Ectodermal cell (in vitro differentiated cells): Measurements from ENCODE around the gene CLDN12. TPM values are rescaled to one million over a fixed set of nuclear protein-coding genes. Genes with fewer than 3 reads are reported as not detected.

Experiments used
- H3K27ac ChIP-seq: 2 replicates; pipeline ENCODE4 v1.7.0; 2013; ENCODE audit warnings: mild to moderate bottlenecking, low read depth, low read length; ENCODE audit not compliant: insufficient read depth, poor library complexity, severe bottlenecking
- H3K27me3 ChIP-seq: 2 replicates; pipeline ENCODE4 v1.7.0; 2013; ENCODE audit warnings: mild to moderate bottlenecking, low read length; ENCODE audit not compliant: insufficient read depth, control insufficient read depth, poor library complexity, severe bottlenecking
- H3K36me3 ChIP-seq: one replicate; pipeline ENCODE4 v1.7.0; 2013; ENCODE audit warnings: low read length; ENCODE audit not compliant: control insufficient read depth, insufficient read depth
- H3K4me1 ChIP-seq: one replicate; pipeline ENCODE4 v1.7.0; 2013; ENCODE audit warnings: low read length; ENCODE audit not compliant: control insufficient read depth, insufficient read depth
- H3K4me3 ChIP-seq: 2 replicates; pipeline ENCODE4 v1.7.0; 2013; ENCODE audit warnings: low read depth, low read length, control low read depth; ENCODE audit not compliant: insufficient read depth
- H3K9me3 ChIP-seq: 2 replicates; pipeline ENCODE4 v1.7.0; 2013; ENCODE audit warnings: mild to moderate bottlenecking, low read length, moderate library complexity; ENCODE audit not compliant: control insufficient read depth
- WGBS, 2 experiments: methylation state at CpG; one replicate each; pipeline ENCODE4 v1.1.7; 2013; ENCODE audit warnings: missing lambda C conversion rate in 2 of 2; 5-methylcytosine and 5-hydroxymethylcytosine counted together
- polyA plus RNA-seq, 4 experiments: library from polyadenylated mRNA; stranded (reverse); fragments of 50-300 nt; gene quantifications; one replicate each; pipeline ENCODE4 v1.2.3, GENCODE V29; 2013

CLDN12 gene
- 50.0 TPM for polyA plus RNA-seq (2013, experiment 1 of 4)
- polyA plus RNA-seq (2013, experiment 2 of 4): 54.4 TPM
- polyA plus RNA-seq (2013, experiment 3 of 4): 42.5 TPM
- 50.6 TPM for polyA plus RNA-seq (2013, experiment 4 of 4)

DNA sequence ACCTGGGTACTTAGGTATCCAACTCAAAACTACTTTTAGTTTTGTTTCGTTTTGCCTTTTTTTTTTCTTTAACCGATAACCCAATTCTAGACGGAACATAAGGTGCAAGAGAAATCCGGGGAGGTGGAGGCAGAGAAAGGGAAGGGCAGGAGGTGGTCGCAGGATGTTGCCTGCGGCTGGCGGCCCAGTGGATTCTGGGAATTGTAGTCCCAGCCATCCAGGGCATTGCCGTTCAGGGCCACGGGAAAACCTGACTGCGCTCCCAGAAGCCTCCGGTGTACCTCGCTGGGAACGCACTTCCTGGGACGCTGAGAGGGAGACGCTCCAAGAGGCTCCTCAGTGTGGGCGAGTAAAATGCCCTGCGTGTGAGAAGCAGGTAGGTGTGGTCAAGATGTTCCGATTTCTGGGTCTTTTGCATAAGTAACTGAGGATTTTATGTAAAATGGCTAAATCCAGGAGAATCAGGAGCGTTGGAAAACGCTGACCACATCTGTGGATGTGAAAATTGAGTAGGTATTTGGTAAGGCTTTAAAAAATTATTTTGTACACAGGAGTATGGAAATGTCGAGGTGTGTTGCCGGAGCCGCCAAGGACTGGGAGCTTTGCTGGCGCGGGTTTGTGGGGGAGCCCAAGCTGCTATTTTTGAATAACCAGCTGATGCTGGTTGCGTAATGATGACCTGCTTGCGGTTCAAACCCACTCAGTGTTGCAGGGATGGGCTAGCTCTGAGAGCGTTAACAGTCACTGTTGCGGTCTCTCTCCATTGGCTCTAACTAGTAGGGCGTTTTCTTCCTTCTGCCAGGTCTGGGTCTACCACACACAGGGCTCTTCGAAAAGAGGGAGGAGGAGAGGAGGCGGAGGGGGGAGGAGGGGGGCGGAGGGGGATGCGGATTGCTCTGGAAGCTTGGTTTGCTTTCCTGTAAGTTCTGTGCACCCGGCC is at the start of gene CLDN12:
CLDN12 (plus strand) TSS at position 288 of the 940 bp plus-strand sequence. CDS start 9,216 bp downstream, outside the sequence.
- H3K27ac ChIP-seq: peak within 1 kb of the TSS; percentile 76
- WGBS, 2 experiments: 0% methylated on average over 35 of the region's 35 CpGs
- peaks cover 3% of the 10 kb centered on the region for H3K4me1 ChIP-seq
- H3K4me3 ChIP-seq: peak within 1 kb of the TSS; percentile 75
- peaks cover 22% of the 10 kb centered on the region for H3K27me3 ChIP-seq
- H3K9me3 ChIP-seq: no peaks in the 10 kb centered on the region
- peaks cover 11% of the 10 kb centered on the region for H3K36me3 ChIP-seq

GRCh38 chr7:90383422-90383821 is 19.8 kb upstream of the CLDN12 start:
- Histone ChIP-seq H3K4me3 (no peak overlapping the region), H3K27me3 (no peaks in the 10 kb centered on the region), H3K36me3 (peaks cover 20% of the 10 kb centered on the region), H3K4me1 (no peaks in the 10 kb centered on the region), H3K27ac (no peak overlapping the region), H3K9me3 (no peaks in the 10 kb centered on the region)
- no CpG with 5 or more reads among the region's 1 CpG for WGBS, 2 experiments

- no peak overlapping the region for H3K27ac ChIP-seq
- no peaks in the 10 kb centered on the region for H3K9me3 ChIP-seq
- peaks cover 16% of the 10 kb centered on the region for H3K36me3 ChIP-seq
- WGBS, 2 experiments: 93 to 95% methylated on average over 3 of the region's 3 CpGs
- H3K4me3 ChIP-seq: no peak overlapping the region
- no peaks in the 10 kb centered on the region for H3K4me1 ChIP-seq
- H3K27me3 ChIP-seq: no peaks in the 10 kb centered on the region
Observed at GRCh38 chr7:90383861-90384260, 19.4 kb upstream of the CLDN12 start.

GRCh38 chr7:90384433-90384832 is 18.8 kb upstream of the CLDN12 start:
- Histone ChIP-seq H3K9me3 (no peaks in the 10 kb centered on the region), H3K36me3 (peaks cover 10% of the 10 kb centered on the region), H3K27ac (no peak overlapping the region), H3K4me3 (no peak overlapping the region), H3K4me1 (no peaks in the 10 kb centered on the region), H3K27me3 (no peaks in the 10 kb centered on the region)

- H3K4me3 ChIP-seq: no peak overlapping the region
- H3K27me3 ChIP-seq: no peaks in the 10 kb centered on the region
- no peak overlapping the region for H3K27ac ChIP-seq
- no peaks in the 10 kb centered on the region for H3K4me1 ChIP-seq
- H3K9me3 ChIP-seq: no peaks in the 10 kb centered on the region
- H3K36me3 ChIP-seq: no peaks in the 10 kb centered on the region
- 94 to 96% methylated on average over 2 of the region's 2 CpGs for WGBS, 2 experiments
Observed at GRCh38 chr7:90387470-90388240, 15.6 kb upstream of the CLDN12 start.

GRCh38 chr7:90390926-90391325 is 12.3 kb upstream of the CLDN12 start:
- H3K4me3 ChIP-seq: no peak overlapping the region
- no peak overlapping the region for H3K27ac ChIP-seq
- H3K9me3 ChIP-seq: no peaks in the 10 kb centered on the region
- H3K4me1 ChIP-seq: no peaks in the 10 kb centered on the region
- H3K36me3 ChIP-seq: no peaks in the 10 kb centered on the region
- H3K27me3 ChIP-seq: no peaks in the 10 kb centered on the region

- WGBS, 2 experiments: 95 to 98% methylated on average over 4 of the region's 5 CpGs
- H3K27me3 ChIP-seq: no peaks in the 10 kb centered on the region
Observed at GRCh38 chr7:90391488-90391887, 11.8 kb upstream of the CLDN12 start.

DNA sequence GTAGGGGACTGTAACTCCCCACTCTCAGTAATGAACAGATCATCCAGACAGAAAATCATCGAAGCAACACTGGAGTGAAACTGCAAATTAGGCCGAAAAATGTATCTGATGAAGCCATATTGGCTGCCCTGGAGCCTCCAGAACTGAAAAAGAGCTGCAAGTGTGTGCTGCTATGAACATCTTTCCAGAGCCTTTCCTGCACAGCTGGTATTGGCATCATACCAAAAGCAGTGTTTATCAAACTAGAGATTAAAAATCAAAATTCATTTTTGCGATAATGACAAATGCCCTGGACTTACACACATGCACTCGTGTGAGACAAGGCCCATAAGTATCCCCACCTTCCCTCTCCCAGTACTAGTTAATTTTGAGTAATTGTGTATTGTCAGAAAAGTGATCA is 6.8 kb upstream of the CLDN12 start:
- Histone ChIP-seq H3K9me3 (no peaks in the 10 kb centered on the region), H3K27ac (no peak overlapping the region), H3K4me3 (no peak overlapping the region), H3K4me1 (no peaks in the 10 kb centered on the region), H3K27me3 (peaks cover 15% of the 10 kb centered on the region), H3K36me3 (no peaks in the 10 kb centered on the region)
- whole genome bisulfite sequencing, 2 experiments: 94 to 99% methylated on average over 4 of the region's 4 CpGs

More at GRCh38 chr7:90391488-90391887, 11.8 kb upstream of the CLDN12 start:
- no peaks in the 10 kb centered on the region for H3K9me3 ChIP-seq
- no peaks in the 10 kb centered on the region for H3K4me1 ChIP-seq
- H3K27ac ChIP-seq: no peak overlapping the region
- no peaks in the 10 kb centered on the region for H3K36me3 ChIP-seq
- no peak overlapping the region for H3K4me3 ChIP-seq

GRCh38 chr7:90401989-90402388 is 1.3 kb upstream of the CLDN12 start:
- no peak overlapping the region for H3K4me3 ChIP-seq
- 56 to 72% methylated on average over 3 to 4 of the region's 4 CpGs for WGBS, 2 experiments
- peaks cover 22% of the 10 kb centered on the region for H3K27me3 ChIP-seq
- no peak overlapping the region for H3K27ac ChIP-seq
- peaks cover 8% of the 10 kb centered on the region for H3K36me3 ChIP-seq
- H3K9me3 ChIP-seq: no peaks in the 10 kb centered on the region
- peaks cover 3% of the 10 kb centered on the region for H3K4me1 ChIP-seq

DNA sequence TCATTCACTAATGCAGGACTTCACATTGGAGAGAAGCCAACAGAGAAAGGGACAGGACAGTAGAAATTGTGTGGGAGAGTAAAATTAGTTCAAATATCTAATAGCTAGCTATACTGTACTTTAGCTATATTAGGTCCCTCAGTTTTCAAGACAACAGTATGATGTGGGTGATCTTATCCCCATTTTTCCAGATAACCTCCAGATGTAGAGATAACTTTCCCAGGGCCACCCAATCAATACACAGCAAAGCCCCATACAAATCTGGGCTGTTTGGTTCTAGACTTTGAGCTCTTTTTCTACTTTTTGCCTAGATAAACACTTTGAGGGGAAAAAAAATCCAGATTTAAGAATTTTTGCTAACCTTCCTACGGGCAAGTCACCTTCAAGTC is 482 bp upstream of the CLDN12 start:
- Histone ChIP-seq H3K4me3 (peak overlapping the region; percentile 75), H3K27ac (no peak overlapping the region), H3K27me3 (peaks cover 22% of the 10 kb centered on the region), H3K4me1 (peaks cover 3% of the 10 kb centered on the region), H3K36me3 (peaks cover 11% of the 10 kb centered on the region), H3K9me3 (no peaks in the 10 kb centered on the region)
- WGBS, 2 experiments: 38 to 68% methylated on average over 1 of the region's 1 CpG
